ENCODE results near the gene CXCL13. TPM values are rescaled to one million over a fixed set of nuclear protein-coding genes. Genes with fewer than 3 reads are reported as not detected.

Gene CXCL13
- polyA plus RNA-seq, 1 experiment, result not detected

- DNase-seq (ENCODE audit: low read depth, low spot score), result no peak
- CTCF ChIA-PET, result interaction anchor here (0.6 to 8.4 kb wide), 36 partner anchors 8 to 800 kb away, joined by 3 to 86 read pairs (median 3); no protein-coding TSS in a partner anchor
- Histone ChIP-seq H3K27me3 (ENCODE audit: control insufficient read depth, insufficient read depth, low read length) (no peaks in the 10 kb centered on the region), H3K4me3 (ENCODE audit: low read depth, low read length) (no peak overlapping the region), H3K9me3 (ENCODE audit: control insufficient read depth, insufficient read depth, low read length) (no peaks in the 10 kb centered on the region), H3K27ac (ENCODE audit: low read depth, low read length) (no peak overlapping the region)
- POLR2A ChIA-PET, result no interaction called here
- peak; percentile 88 for TF ChIP-seq CTCF (IDR thresholded peaks at IDR 0.05; ENCODE audit: low read depth, low read length)
These were observed 4.8 kb upstream of the CXCL13 start for GRCh38 chr4:77600521-77601451.

- H3K4me3 ChIP-seq (ENCODE audit: low read depth, low read length), result no peak overlapping the region
- ChIA-PET CTCF (interaction anchor here (0.8 to 8.4 kb wide), 27 partner anchors 8 to 295 kb away, joined by 3 to 86 read pairs (median 4); no protein-coding TSS in a partner anchor), POLR2A (no interaction called here)
- no peak for DNase-seq (ENCODE audit: low read depth, low spot score)
- no peaks in the 10 kb centered on the region for H3K9me3 ChIP-seq (ENCODE audit: control insufficient read depth, insufficient read depth, low read length)
- H3K27ac ChIP-seq (ENCODE audit: low read depth, low read length), result no peak overlapping the region
- TF ChIP-seq CTCF (IDR thresholded peaks at IDR 0.05; ENCODE audit: low read depth, low read length), result no peak
- H3K27me3 ChIP-seq (ENCODE audit: control insufficient read depth, insufficient read depth, low read length), result no peaks in the 10 kb centered on the region
These were observed 3.9 kb upstream of the CXCL13 start for GRCh38 chr4:77601614-77602187.

- Histone ChIP-seq H3K27ac (ENCODE audit: low read depth, low read length) (no peak overlapping the region), H3K27me3 (ENCODE audit: control insufficient read depth, insufficient read depth, low read length) (peaks cover 5% of the 10 kb centered on the region), H3K9me3 (ENCODE audit: control insufficient read depth, insufficient read depth, low read length) (no peaks in the 10 kb centered on the region), H3K4me3 (ENCODE audit: low read depth, low read length) (no peak overlapping the region)
- no peak for TF ChIP-seq CTCF (IDR thresholded peaks at IDR 0.05; ENCODE audit: low read depth, low read length)
- DNase-seq (ENCODE audit: low read depth, low spot score), result no peak
- ChIA-PET CTCF (interaction anchor here (1.1 kb wide), 1 partner anchor 12 kb away, joined by 3 read pairs; no protein-coding TSS in a partner anchor), POLR2A (no interaction called here)
These were observed 7.6 kb downstream of the CXCL13 start for GRCh38 chr4:77613267-77613666.

GRCh38 chr4:77615153-77615552 is 9.5 kb downstream of the CXCL13 start:
- CTCF ChIA-PET, result interaction anchor here (0.7 to 3.7 kb wide), 5 partner anchors 12 to 230 kb away, joined by 3 to 12 read pairs (median 4); no protein-coding TSS in a partner anchor
- H3K9me3 ChIP-seq (ENCODE audit: control insufficient read depth, insufficient read depth, low read length), result no peaks in the 10 kb centered on the region
- TF ChIP-seq CTCF (IDR thresholded peaks at IDR 0.05; ENCODE audit: low read depth, low read length), result no peak
- POLR2A ChIA-PET, result no interaction called here
- no peak for DNase-seq (ENCODE audit: low read depth, low spot score)
- peaks cover 5% of the 10 kb centered on the region for H3K27me3 ChIP-seq (ENCODE audit: control insufficient read depth, insufficient read depth, low read length)
- no peak overlapping the region for H3K4me3 ChIP-seq (ENCODE audit: low read depth, low read length)
- H3K27ac ChIP-seq (ENCODE audit: low read depth, low read length), result no peak overlapping the region

- no peak overlapping the region for H3K27ac ChIP-seq (ENCODE audit: low read depth, low read length)
- no peak for TF ChIP-seq CTCF (IDR thresholded peaks at IDR 0.05; ENCODE audit: low read depth, low read length)
- ChIA-PET CTCF (interaction anchor here (0.6 to 3.7 kb wide), 7 partner anchors 11 to 420 kb away, joined by 3 to 24 read pairs (median 6); partner anchors contain the start of gene CXCL13), POLR2A (no interaction called here)
- no peak overlapping the region for H3K4me3 ChIP-seq (ENCODE audit: low read depth, low read length)
- no peaks in the 10 kb centered on the region for H3K9me3 ChIP-seq (ENCODE audit: control insufficient read depth, insufficient read depth, low read length)
- peaks cover 17% of the 10 kb centered on the region for H3K27me3 ChIP-seq (ENCODE audit: control insufficient read depth, insufficient read depth, low read length)
- no peak for DNase-seq (ENCODE audit: low read depth, low spot score)
These were observed 11.6 kb downstream of the CXCL13 start for GRCh38 chr4:77617203-77617602.
